ENCODE results near the gene CCDC40.

CCDC40 gene

DNA sequence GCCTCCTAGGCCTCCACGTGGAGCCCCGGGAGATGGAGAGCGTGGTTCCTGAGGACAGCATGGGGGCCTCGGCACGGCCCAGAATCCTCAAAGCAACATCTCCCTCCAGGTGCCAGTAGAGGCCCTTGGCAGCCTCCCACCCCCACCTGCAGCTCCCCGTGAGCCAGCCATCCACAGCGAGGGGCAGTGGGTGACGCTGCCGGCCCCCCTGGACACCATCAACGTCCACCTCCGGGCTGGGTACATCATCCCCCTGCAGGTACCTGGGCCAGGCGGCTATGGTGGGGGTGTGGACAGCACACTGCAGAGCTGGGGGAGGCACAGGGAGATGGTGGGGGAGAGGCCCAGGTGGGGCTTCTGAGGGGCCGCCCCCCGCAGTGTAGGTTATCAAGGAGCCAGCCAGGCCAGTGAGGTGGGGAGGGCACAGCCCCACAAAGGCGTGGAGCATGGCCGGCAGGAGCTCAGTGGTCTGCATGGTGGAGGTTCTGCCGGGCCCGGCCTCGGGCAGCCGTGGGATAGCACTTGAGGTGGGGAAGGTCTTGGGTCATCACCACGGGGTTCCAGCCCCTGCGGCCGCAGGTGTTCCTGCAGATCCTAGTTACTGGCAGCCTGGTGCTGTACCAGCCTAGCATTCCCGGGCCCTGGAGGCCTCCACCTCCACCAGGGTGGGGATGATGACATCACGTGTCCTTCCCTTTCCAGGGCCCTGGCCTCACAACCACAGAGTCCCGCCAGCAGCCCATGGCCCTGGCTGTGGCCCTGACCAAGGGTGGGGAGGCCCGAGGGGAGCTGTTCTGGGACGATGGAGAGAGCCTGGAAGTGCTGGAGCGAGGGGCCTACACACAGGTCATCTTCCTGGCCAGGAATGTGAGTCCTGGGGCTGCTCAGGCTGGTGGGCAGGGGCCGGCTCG is 81.3 kb downstream of the CCDC40 start:
- DNase-seq (ENCODE audit: low read depth) = no peak

DNA sequence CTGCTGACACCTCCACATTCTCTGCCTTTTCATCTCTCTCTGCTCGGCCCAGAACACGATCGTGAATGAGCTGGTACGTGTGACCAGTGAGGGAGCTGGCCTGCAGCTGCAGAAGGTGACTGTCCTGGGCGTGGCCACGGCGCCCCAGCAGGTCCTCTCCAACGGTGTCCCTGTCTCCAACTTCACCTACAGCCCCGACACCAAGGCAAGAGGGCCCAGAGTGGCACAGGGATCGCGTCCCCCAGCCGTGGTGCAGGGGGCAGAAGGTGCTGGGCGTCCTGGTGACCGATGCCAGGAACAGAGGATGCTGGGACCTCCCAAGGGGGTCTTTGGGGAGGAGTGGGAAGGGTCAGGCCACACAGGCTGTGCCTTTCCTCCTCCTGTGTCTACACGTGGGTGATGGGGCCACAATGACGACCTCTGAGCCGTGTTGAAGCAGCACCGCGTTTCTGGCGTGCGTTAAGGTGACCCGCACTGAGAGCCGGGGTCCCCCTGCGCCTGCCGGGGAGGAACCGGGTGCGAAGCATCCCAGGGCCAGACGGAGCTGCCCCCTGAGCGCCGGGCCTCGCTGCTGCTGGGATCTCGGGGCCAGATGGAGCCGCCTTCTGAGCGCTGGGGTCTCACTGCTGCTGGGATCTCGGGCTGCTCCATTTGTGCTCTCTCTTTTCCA is 82.3 kb downstream of the CCDC40 start:
- no peak for DNase-seq (ENCODE audit: low read depth)

DNA sequence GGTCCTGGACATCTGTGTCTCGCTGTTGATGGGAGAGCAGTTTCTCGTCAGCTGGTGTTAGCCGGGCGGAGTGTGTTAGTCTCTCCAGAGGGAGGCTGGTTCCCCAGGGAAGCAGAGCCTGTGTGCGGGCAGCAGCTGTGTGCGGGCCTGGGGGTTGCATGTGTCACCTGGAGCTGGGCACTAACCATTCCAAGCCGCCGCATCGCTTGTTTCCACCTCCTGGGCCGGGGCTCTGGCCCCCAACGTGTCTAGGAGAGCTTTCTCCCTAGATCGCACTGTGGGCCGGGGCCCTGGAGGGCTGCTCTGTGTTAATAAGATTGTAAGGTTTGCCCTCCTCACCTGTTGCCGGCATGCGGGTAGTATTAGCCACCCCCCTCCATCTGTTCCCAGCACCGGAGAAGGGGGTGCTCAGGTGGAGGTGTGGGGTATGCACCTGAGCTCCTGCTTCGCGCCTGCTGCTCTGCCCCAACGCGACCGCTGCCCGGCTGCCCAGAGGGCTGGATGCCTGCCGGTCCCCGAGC is 82.9 kb downstream of the CCDC40 start:
- DNase-seq (ENCODE audit: low read depth) = no peak

DNA sequence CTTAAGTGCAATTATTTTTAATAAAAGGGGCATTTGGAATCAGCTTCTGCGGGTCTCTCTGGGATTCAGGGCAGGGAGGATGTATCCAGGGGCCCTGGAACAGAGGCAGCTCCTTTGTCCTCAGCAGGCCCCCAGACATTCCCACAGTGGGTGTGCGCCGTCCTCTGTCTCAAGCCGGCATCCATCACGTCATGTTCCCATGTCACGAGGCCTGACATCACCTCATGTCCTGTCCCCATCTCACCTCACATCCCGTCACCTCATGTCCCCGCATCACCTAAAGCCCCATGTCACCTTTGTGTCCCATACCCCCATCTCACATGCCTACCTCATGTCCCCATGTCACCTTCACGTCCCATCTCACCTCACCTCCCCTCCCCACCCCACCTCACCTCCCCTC is 83.4 kb downstream of the CCDC40 start:
- no peak for DNase-seq (ENCODE audit: low read depth)

DNA sequence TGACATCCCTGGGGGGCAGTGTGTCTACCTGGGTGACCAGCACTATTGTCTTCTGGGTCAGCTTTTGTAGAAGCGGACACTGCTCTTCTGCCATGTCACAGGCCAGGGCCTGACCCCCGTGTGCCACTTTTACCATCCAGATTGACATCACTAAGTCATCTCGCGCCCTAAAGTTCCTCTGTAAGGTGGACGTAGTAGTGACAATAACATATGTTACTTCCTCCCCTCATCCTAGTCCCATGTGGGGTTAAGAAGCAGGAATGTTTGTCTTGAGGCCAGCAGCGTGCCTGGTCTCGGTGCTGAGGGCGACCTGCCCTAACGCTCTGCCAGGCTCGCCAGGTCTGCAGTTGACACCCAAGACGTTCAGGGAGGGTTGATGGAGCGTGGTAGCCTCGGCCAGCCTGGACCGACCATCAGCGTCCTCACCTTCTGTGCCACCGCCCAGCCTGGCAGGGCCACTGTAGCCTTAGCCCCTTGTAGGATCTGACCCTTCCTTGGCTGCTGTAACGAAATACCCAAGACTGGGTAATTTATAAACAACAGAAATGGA is 85.7 kb downstream of the CCDC40 start:
- no peak for DNase-seq (ENCODE audit: low read depth)

DNA sequence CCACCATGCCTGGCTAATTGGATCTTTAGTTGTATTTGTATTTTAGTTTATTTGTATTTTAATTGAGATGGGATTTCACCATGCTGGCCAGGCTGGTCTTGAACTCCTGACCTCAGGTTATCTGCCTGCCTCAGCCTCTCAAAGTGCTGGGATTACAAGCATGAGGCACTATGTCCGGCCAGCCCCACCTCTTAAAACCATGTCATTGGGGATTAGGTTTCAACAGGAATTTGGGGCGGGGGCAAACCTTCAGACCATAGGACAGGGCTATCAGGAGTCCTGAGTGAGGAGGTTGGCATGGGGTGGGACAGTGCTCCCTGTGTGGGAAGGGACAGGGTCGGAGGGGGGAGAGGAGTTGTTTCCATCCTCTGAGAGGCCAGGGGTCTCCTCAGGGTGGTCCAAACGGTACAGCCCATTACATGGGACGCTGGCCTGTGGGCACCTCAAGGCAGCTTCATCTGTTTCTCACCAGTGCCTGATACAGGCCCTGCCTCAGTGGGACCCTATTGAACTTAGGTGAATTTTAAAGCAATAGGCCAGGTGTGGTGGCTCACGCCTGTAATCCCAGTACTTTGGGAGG is 86.6 kb downstream of the CCDC40 start:
- no peak for DNase-seq (ENCODE audit: low read depth)

DNA sequence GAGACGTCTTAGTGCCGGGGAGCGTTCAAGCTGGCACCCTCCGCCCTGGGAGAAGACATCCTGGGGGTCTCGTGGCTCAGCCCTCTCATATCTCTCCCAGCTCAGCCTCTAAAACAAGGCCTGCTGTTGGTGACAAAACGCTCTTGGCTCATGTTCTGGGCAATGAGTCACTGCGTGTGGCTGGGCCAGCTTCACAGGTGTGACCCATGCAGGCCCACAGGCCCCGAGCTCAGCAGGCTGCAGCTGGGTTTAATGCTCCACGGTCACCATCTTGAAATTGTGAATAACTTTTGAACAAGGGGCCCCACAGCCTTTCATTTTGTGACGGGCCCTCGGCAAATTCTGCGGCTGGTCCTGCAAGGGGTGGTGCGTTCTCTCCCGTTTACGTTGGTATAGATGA is 87.3 kb downstream of the CCDC40 start:
- no peak for DNase-seq (ENCODE audit: low read depth)

DNA sequence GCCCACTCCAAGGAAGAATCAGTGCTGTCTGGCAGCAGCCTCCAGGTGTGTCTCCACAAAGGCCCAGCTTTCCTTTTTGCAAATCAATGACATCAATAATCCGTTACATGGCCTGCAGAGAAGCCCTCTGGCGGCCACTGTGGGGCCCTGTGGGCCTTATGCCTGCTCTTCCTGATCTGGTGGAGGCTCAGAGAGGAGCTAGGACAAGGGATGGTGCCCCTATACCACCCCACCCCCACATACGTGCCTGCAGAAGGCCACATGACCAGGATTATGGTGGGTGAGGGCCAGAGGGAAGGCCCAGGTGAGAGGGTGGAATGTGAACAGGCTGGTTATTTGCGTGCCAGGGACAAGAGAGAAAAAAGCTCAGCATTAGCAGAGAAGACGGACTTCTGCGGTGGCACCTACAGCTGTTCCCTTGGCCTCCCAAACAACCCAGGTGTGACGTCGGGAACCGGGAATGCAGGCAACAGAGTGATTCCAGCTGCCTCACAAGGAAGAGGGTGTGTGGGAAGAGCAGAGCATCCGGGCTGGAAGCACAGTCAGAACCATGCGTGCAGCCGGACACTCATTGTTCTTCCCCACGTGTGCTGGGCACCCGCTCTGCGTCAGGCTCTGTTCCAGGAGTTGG is 88.0 kb downstream of the CCDC40 start:
- no peak for DNase-seq (ENCODE audit: low read depth)

DNA sequence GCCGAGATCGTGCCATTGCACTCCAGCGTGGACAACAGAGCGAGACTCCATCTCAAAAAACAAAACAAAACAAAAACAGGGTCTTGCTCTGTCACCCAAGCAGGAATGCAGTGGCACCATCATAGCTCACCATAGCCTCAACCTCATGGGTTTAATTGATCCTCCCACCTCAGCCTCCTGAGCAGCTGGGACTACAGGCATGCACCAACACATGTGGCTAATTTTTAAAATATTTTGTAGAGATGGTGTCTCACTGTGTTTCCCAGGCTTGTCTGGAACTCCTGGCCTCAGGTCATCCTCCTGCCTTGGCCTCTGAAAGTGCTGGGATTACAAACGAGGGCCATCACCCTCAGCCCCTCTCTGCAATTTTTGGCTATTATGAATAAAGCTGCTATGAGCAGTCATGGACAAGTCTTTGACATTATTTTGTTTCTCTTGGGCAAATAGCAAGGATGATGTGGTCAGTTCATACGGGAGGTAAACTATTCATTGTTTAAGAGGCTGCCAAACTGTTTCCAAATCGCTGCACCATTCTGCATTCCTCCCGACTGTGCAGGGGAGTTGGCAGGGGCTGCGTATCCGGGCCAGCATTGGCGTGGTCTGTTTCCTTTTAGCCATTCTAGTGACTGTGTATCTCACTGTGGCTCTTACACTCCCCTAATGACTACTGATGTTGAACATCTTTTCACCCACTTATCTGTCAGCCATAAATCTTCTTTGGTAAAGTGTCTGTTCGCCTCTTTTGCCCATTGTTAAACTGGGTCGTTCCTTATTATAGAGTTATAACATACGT is 89.4 kb downstream of the CCDC40 start:
- DNase-seq (ENCODE audit: low read depth) = no peak

DNA sequence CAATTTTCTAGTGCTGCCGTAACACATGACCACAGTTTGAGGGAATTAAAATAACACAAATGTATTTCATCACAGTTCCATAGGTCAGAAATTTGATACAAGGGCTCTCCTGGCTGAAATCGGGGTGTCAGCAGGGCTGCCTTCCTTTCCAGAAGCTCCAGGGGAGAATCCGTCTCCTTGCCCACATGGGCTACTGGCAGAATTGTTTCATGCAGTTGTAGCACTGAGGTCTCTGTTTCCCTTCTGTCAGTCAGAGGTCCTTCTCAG is 89.9 kb downstream of the CCDC40 start:
- DNase-seq (ENCODE audit: low read depth) = no peak

DNA sequence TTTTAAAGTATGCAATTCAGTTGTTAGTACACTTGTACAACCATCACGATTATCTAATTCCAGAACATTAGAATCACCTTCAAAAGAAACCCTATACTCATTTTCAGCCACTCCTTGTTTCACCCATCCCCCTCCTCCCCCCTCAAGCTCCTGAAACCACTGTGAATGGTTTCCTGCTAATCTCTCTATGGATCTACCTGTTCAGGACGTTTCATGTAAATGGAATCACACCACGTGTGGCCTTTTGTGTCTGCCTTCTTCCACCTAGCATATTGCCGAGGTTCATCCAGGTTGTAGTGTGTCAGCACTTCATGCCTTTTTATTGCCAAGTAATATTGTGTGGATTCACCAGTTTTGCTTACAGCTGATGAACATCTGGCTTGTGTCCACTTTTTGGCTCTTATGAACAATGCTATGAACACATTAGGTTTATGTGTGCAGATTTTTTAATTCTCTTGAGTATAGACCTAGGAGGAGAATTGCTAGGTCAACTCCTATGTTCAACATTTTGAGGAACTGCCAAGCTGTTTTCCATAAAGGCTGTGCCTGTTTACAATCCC is 92.6 kb downstream of the CCDC40 start:
- DNase-seq (ENCODE audit: low read depth) = no peak

DNA sequence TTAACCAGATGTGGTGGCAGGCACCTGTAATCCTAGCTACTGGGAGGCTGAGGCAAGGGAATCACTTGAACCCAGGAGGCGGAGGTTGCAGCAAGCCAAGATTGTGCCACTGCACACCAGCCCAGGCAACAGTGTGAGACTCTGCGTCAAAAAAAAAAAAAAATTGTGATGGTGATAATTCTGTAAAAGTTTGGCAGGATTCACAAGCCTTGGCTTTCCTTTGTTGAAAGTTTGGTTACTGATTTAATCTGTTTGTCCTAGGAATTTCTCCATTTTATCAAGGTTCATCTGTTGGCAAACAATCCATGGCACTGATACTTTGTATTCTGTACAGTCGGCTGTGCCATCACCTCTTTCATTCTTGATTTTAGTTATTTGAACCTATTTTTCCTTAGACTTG is 94.5 kb downstream of the CCDC40 start:
- DNase-seq (ENCODE audit: low read depth) = no peak

DNA sequence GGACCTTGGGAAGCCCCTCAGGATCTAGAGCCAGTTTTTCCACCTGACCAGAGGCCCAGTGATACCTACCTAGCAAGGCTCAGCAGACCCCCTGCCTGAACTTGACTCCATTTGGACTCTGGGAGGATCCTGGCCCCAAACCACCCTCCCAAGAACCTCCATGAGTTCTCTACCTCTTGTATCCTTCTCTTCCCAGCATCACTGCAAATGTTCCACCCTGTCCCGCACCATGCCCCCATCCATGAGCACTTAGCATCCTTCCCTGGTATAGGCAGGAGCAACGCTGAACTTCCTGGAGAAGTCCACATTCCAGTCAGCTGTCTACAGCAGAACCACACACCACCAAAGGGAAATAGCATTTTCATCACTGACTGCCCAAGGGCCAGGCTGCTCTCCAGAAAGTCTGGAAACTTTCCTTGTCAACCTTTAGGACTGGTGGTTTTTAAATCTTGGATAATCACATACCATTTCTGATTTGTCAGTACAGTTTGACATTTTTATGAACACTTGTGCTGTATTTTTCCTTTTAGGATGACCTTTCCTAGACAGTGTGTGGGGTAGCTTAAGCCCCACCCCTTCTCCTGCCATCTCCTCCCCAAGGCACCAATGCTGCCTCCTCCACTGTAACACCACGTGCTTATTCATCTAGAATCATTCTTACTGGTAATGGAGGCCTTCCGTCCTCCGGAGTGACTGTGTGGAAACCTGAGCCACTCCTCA is 96.6 kb downstream of the CCDC40 start:
- no peak for DNase-seq (ENCODE audit: low read depth)

DNA sequence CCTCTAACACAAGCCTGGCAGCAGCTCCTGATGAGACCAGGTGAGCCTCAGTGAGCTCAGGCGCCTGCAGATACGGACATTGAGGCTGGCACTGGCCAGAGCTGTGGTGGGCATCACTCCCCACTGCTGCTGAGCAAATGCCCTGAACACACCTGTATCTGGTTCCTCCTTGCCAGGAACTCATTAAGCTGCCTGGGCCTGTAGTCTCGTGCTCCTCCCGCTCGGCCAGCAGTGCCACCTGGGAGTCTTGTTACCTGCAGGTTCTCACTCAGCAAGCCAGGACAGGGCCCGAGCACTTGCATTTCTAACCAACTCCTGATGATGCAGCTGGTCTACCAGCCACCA is 97.2 kb downstream of the CCDC40 start:
- DNase-seq (ENCODE audit: low read depth) = no peak

DNA sequence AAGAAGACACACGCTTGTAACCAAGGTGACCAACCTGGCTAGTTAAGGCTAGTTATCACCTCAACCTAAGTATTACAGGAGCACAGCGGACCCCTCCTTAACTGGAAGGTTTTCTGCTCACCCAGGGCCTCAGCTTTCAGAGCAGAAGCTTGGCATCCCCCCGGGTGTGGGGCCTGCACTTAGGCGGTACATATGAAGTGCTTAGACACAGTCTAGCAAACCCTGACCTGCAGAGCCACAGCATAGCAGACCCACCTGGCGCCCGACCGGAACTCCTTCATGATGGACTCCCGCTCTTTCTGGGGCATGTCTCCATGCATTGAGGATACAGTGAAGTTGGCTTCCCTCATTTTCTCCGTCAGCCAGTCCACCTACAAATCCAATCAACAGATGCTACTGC is 100.7 kb downstream of the CCDC40 start:
- no peak for DNase-seq (ENCODE audit: low read depth)

DNA sequence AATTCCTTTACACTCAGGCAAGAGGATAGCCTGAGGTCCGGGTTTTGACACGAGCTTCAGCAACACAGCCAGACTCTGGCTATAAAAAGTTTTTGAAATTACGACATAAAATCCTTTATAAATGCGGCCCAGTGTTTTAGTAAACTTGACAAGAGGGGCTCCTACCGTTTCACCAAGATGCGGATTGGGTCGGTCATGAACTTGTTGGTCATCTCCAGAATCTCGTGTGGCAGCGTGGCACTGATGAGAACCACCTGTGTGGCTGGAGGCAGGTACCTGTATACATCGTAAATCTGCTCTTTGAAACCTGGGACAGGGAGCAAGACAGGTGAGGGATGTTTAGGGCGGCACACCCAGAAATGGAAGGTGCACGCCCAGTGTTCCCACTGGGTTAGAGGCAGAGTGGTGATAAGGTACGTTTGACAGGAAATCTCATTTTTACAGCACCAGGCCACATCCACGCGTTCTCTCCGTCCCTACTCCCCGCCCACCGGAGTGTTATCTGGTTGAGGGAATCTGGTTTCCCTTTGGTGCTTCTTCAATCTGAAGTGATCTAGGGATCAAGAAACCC is 102.5 kb downstream of the CCDC40 start:
- no peak for DNase-seq (ENCODE audit: low read depth)

DNA sequence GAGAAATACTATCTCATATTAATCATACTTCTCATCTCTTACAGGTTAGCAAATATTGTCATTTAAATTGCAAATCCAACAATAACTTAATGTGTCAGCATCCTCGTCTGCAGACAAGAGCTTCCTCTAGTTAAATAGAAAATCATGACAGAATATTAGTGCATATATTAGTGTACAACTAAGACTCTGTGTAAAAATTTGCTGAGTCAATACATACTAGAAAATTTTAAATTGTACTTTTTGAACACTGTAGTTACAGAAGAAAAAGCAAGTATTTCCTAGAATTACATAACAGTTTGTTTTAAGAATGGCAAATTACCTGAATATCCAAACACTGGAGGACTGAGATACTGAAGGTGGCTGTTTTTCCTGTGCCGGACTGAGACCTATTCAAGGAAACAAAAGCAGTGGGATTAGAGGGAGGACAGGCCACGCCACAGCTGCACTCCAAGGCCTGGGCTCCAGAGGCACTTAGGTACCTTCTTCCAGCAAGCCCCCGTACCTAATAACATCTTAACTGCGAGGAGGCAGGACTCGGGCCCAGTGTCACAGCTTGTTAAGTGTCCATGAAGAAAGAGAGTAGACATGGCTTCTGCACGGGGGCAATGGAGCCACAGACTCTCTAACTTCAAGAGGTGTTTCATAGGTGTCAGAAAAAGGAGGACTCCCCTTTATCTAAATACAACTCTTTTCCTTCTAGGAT is 105.2 kb downstream of the CCDC40 start:
- no peak for DNase-seq (ENCODE audit: low read depth)

DNA sequence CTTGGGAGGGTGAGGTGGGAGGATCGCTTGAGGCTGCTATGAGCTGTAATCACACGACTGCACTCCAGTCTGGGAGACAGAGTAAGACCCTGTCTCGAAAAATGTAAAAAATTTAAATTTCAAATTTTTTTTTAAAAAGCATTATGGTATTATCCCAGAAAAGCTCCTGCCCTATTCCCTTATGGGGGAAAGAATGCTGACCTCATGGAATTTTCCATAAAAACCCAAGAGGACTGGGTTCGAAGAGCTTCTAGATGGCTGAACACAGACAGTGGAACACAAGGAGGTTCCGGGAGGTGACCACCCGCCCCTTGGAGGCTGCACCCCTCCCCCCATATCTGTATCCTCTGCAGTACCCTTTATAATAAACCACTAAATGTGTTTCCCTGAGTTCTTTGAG is 106.5 kb downstream of the CCDC40 start:
- no peak for DNase-seq (ENCODE audit: low read depth)
